Ishikawa (cell line): ENCODE results near the gene NSUN3.

Experiments used
- EP300 ChIP-seq: IDR thresholded peaks from 2 replicates; pipeline ENCODE4 v1.6.1; 2012; ENCODE audit warnings: borderline replicate concordance
- FOXM1 ChIP-seq: IDR thresholded peaks from 2 replicates; pipeline ENCODE4 v1.6.1; 2012; ENCODE audit warnings: low read depth, borderline replicate concordance
- MAX ChIP-seq: IDR thresholded peaks from 2 replicates; pipeline ENCODE4 v1.6.1; 2012
- RAD21 ChIP-seq: IDR thresholded peaks from 2 replicates; pipeline ENCODE4 v1.6.1; 2012; ENCODE audit warnings: low read depth
- TAF1 ChIP-seq: IDR thresholded peaks from 2 replicates; pipeline ENCODE4 v1.6.1; 2012; ENCODE audit warnings: low read depth, mild to moderate bottlenecking
- TEAD4 ChIP-seq: IDR thresholded peaks from 2 replicates; pipeline ENCODE4 v1.6.1; 2012
- ZBTB7A ChIP-seq: IDR thresholded peaks from 2 replicates; pipeline ENCODE4 v1.6.1; 2012; ENCODE audit warnings: low read depth
- TF ChIP-seq, protein P1 (sequence below): IDR thresholded peaks from 2 replicates; pipeline ENCODE4 v1.6.1; 2012; ENCODE audit warnings: low read depth, mild to moderate bottlenecking

- TF ChIP-seq FOXM1 (no peak), EP300 (no peak), ZBTB7A (no peak), RAD21 (no peak), TAF1 (no peak), MAX (no peak), TEAD4 (no peak)
- TF ChIP-seq, protein P1, sequence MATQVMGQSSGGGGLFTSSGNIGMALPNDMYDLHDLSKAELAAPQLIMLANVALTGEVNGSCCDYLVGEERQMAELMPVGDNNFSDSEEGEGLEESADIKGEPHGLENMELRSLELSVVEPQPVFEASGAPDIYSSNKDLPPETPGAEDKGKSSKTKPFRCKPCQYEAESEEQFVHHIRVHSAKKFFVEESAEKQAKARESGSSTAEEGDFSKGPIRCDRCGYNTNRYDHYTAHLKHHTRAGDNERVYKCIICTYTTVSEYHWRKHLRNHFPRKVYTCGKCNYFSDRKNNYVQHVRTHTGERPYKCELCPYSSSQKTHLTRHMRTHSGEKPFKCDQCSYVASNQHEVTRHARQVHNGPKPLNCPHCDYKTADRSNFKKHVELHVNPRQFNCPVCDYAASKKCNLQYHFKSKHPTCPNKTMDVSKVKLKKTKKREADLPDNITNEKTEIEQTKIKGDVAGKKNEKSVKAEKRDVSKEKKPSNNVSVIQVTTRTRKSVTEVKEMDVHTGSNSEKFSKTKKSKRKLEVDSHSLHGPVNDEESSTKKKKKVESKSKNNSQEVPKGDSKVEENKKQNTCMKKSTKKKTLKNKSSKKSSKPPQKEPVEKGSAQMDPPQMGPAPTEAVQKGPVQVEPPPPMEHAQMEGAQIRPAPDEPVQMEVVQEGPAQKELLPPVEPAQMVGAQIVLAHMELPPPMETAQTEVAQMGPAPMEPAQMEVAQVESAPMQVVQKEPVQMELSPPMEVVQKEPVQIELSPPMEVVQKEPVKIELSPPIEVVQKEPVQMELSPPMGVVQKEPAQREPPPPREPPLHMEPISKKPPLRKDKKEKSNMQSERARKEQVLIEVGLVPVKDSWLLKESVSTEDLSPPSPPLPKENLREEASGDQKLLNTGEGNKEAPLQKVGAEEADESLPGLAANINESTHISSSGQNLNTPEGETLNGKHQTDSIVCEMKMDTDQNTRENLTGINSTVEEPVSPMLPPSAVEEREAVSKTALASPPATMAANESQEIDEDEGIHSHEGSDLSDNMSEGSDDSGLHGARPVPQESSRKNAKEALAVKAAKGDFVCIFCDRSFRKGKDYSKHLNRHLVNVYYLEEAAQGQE, result no peak
Measured at GRCh38 chr3:94175677-94176076, 112.8 kb downstream of the NSUN3 start.
